A549 (cell line): Measurements from ENCODE around the gene RERE. TPM values are rescaled to one million over a fixed set of nuclear protein-coding genes. Genes with fewer than 3 reads are reported as not detected.
A peak's percentile ranks its signal among the peaks of the same experiment; 100 is the strongest.

Source experiments
- ATAC-seq, 2 experiments: fragments of 200-7000 bp in 1 of 2; fragments of >200 bp in 1 of 2; cut with Nextera tagmentation in 1 of 2; cut with Tn5 transposase in 1 of 2; 3 replicates each; pipeline versions ENCODE4 v1.8.0 to v1.9.1; 2018 to 2020; ENCODE audit warnings: mild to moderate bottlenecking in 1 of 2, moderate library complexity in 1 of 2
- CTCF ChIA-PET: fragments of 300-600 bp; sonication (Branson Sonifier 250); formaldehyde crosslinking; extraction: SDS; loops from one replicate; lab custom pipeline; 2021; ENCODE audit warnings: antibody characterized with exemption, inconsistent platforms; lab: Yijun Ruan, JAX
- POLR2A ChIA-PET: fragments of 350-600 bp; formaldehyde crosslinking; extraction: SDS; loops from one replicate; lab custom pipeline; 2021; ENCODE audit warnings: antibody characterized with exemption, inconsistent platforms; lab: Yijun Ruan, JAX
- DNase-seq, 2 experiments: peaks; one replicate each; pipeline versions ENCODE4 v3.0.0 to v3.0.0-alpha.2; 2011 to 2016; ENCODE audit warnings: low read depth in 1 of 2, low spot score in 1 of 2
- FAIRE-seq: peaks from 2 replicates; lab custom pipeline; 2011; peaks lifted over from hg19 to GRCh38; lab: Jason Lieb, UNC
- H3K27ac ChIP-seq, 2 experiments: fragments of >200 bp; sonication (Bioruptor Twin); formaldehyde crosslinking; 3 replicates each; pipeline ENCODE4 v1.5.1; 2016 to 2017
- H3K4me1 ChIP-seq: fragments of >200 bp; sonication (Bioruptor Twin); formaldehyde crosslinking; 3 replicates; pipeline ENCODE4 v1.6.1; 2016
- H3K4me2 ChIP-seq: fragments of >200 bp; sonication (Bioruptor Twin); formaldehyde crosslinking; 3 replicates; pipeline ENCODE4 v1.6.1; 2016
- H3K4me3 ChIP-seq: fragments of >200 bp; sonication (Bioruptor Twin); formaldehyde crosslinking; 3 replicates; pipeline ENCODE4 v1.5.1; 2016
- H3K9me3 ChIP-seq: fragments of >200 bp; sonication (Bioruptor Twin); formaldehyde crosslinking; 3 replicates; pipeline ENCODE4 v1.6.1; 2016
- CEBPB ChIP-seq, 2 experiments: fragments of >200 bp in 1 of 2; sonication (Bioruptor Twin) in 1 of 2; formaldehyde crosslinking in 1 of 2; IDR thresholded peaks; 2 replicates each; pipeline ENCODE4 v1.6.1; 2012 to 2016
- CHD4 ChIP-seq: fragments of 200-600 bp; sonication (generic); IDR thresholded peaks from 2 replicates; pipeline ENCODE4 v1.6.1; 2016; ENCODE audit warnings: antibody characterized with exemption, mild to moderate bottlenecking, borderline replicate concordance
- EHMT2 ChIP-seq: fragments of 200-600 bp; sonication (generic); IDR thresholded peaks from 2 replicates; pipeline ENCODE4 v1.6.1; 2016; ENCODE audit warnings: antibody characterized with exemption, low read depth, mild to moderate bottlenecking, moderate library complexity
- FOSL2 ChIP-seq, 2 experiments: fragments of 450-650 bp in 1 of 2; fragments of >200 bp in 1 of 2; sonication (Bioruptor Twin) in 1 of 2; formaldehyde crosslinking; IDR thresholded peaks; 2 replicates each; pipeline versions ENCODE4 v1.5.0 to v1.6.1; 2016 to 2020; ENCODE audit warnings: mild to moderate bottlenecking in 1 of 2, moderate library complexity in 1 of 2
- HOXB13 ChIP-seq: fragments of 250-450 bp; sonication (Bioruptor Pico); IDR thresholded peaks from 2 replicates; pipeline ENCODE4 v1.5.0; 2020; ENCODE audit warnings: low read depth, mild to moderate bottlenecking, moderate library complexity
- JUNB ChIP-seq: fragments of >200 bp; sonication (Bioruptor Twin); formaldehyde crosslinking; IDR thresholded peaks from 2 replicates; pipeline ENCODE4 v1.6.1; 2016
- KDM5A ChIP-seq: fragments of 200-600 bp; sonication (generic); IDR thresholded peaks from 2 replicates; pipeline ENCODE4 v1.6.1; 2016; ENCODE audit warnings: antibody characterized with exemption, mild to moderate bottlenecking
- POLR2AphosphoS2 ChIP-seq: conservative IDR thresholded peaks from 2 replicates; pipeline ENCODE4 v1.6.1; 2012; ENCODE audit warnings: low read length, improper control_type of control experiment, inconsistent platforms
- RAD21 ChIP-seq, 2 experiments: fragments of >200 bp in 1 of 2; sonication (Bioruptor Twin) in 1 of 2; formaldehyde crosslinking in 1 of 2; IDR thresholded peaks in 1 of 2; conservative IDR thresholded peaks in 1 of 2; 2 replicates in 1 of 2; 3 replicates in 1 of 2; pipeline ENCODE4 v1.6.1; 2012 to 2018; ENCODE audit warnings: inconsistent platforms in 1 of 2
- RCOR1 ChIP-seq: fragments of 150-350 bp; IDR thresholded peaks from 2 replicates; pipeline ENCODE4 v1.6.1; 2014; ENCODE audit warnings: antibody characterized with exemption, low read length, low read depth
- RNF2 ChIP-seq: fragments of 200-600 bp; sonication (generic); IDR thresholded peaks from 2 replicates; pipeline ENCODE4 v1.6.1; 2016; ENCODE audit warnings: low read depth, mild to moderate bottlenecking, antibody characterized with exemption, moderate library complexity, borderline replicate concordance
- SMC3 ChIP-seq: fragments of >200 bp; sonication (Bioruptor Twin); formaldehyde crosslinking; IDR thresholded peaks from 3 replicates; pipeline ENCODE4 v1.6.1; 2018; ENCODE audit warnings: inconsistent platforms
- SREBF2 ChIP-seq: fragments of 450-650 bp; IDR thresholded peaks from 2 replicates; pipeline ENCODE4 v1.6.1; 2014; ENCODE audit warnings: mild to moderate bottlenecking, moderate library complexity
- WGBS: methylation state at CpG from one replicate; pipeline ENCODE4 v1.1.6; 2017; ENCODE audit errors: missing lambda C conversion rate; 5-methylcytosine and 5-hydroxymethylcytosine counted together
- polyA plus RNA-seq, 4 experiments: library from polyadenylated mRNA; depleted of rRNA in 3 of 4; stranded (reverse); fragments of >200 nt; fragmentation: RNase III in 1 of 4; extraction: RNeasy Plus Mini Kit Qiagen cat#74134 plus additional on column Dnase treatment in 1 of 4; gene quantifications; 2 replicates in 3 of 4; 3 replicates in 1 of 4; pipeline ENCODE4 v1.2.3, GENCODE V29; 2011 to 2017
- TF ChIP-seq, protein P1 (sequence below): IDR thresholded peaks from 2 replicates; pipeline ENCODE4 v1.6.1; 2012
- TF ChIP-seq, protein P2 (sequence below): fragments of >200 bp; sonication (Bioruptor Twin); formaldehyde crosslinking; IDR thresholded peaks from 3 replicates; pipeline ENCODE4 v1.5.1; 2016

Gene RERE
- polyA plus RNA-seq, 2 of the 4 experiments (the other 2 are of a cell fraction), result 12.6 to 28.6 TPM

DNA sequence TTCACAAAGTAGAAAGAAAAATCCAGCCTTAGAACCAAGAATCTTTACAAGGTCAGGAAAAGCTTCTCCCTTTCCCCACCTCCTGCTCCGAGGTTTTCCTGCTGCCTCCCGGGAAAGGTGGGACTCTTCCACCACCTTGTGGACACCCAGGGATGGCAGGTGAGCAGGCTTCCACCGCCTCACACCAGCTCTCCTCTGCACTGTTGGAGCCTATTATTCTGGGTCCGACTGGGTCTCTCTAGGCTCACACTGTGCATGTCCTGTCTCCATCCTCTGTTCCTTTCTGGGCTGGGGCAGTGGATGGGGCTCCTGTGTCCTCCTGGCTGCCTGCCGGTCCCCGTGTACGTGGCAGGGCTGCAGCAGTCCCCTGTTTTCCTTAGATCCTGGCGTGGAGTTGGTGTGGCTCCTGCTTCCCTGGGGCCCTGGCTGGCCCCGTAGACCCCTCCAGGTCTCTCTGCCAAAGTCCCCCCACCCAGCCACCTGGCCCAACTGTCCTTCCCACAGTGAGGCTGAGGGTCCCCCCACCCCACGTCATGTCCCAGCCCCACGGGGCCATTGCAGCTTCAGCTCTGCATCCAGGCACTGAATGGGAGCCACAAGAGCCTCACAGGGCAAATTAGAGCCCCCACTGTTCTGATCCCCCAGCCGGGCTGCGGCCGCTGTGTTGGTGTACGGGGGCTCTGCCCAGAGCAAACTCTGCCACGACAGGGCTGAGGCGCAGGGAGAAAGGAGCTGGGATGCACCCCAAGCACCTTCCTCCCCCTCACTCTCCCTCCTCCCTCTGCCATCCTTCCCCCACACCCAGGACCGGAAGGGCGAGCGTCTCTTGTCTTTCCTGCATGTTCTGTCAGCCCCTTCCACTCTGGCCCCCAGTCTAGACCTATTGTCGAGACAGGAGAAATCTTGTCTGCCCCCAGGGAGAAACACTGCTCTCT lies 502.8 kb downstream of the RERE start:
- peak; percentile 78 to 80 for DNase-seq
- ChIA-PET CTCF (interaction anchor here (0.5 to 8.3 kb wide), 64 partner anchors 9 to 347 kb away, joined by 3 to 172 read pairs (median 5); no protein-coding TSS in a partner anchor), POLR2A (interaction anchor here (0.7 to 1.5 kb wide), 5 partner anchors 76 to 340 kb away, joined by 3 to 13 read pairs (median 7); partner anchors contain the start of gene ERRFI1)
- ATAC-seq, result peak; percentile 87 to 89
- H3K4me3 ChIP-seq, result no peak overlapping the region
- peaks cover 4% of the 10 kb centered on the region; the same call in 1 of the 3 replicates for H3K9me3 ChIP-seq
- peaks cover 38% of the 10 kb centered on the region for H3K4me1 ChIP-seq
- peak overlapping the region; percentile 90 to 92 for H3K27ac ChIP-seq
- peak overlapping the region; percentile 47 for H3K4me2 ChIP-seq
- FAIRE-seq, result peak; percentile 18
- TF ChIP-seq SREBF2 (no peak), FOSL2 (IDR thresholded peaks at IDR 0.05) (no peak), FOSL2 (CRISPR knock-in tag; IDR thresholded peaks at IDR 0.05) (no peak), SMC3 (peak; percentile 98), CEBPB (IDR thresholded peaks at IDR 0.05) (no peak), RAD21 (conservative IDR thresholded peaks at IDR 0.05 in 1 of 2, IDR thresholded peaks at IDR 0.05 in 1 of 2) (peak; percentile 99)
- TF ChIP-seq, protein P1, sequence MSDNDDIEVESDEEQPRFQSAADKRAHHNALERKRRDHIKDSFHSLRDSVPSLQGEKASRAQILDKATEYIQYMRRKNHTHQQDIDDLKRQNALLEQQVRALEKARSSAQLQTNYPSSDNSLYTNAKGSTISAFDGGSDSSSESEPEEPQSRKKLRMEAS, result peak; percentile 34; the same call in 1 of the 2 replicates
- TF ChIP-seq, protein P2, sequence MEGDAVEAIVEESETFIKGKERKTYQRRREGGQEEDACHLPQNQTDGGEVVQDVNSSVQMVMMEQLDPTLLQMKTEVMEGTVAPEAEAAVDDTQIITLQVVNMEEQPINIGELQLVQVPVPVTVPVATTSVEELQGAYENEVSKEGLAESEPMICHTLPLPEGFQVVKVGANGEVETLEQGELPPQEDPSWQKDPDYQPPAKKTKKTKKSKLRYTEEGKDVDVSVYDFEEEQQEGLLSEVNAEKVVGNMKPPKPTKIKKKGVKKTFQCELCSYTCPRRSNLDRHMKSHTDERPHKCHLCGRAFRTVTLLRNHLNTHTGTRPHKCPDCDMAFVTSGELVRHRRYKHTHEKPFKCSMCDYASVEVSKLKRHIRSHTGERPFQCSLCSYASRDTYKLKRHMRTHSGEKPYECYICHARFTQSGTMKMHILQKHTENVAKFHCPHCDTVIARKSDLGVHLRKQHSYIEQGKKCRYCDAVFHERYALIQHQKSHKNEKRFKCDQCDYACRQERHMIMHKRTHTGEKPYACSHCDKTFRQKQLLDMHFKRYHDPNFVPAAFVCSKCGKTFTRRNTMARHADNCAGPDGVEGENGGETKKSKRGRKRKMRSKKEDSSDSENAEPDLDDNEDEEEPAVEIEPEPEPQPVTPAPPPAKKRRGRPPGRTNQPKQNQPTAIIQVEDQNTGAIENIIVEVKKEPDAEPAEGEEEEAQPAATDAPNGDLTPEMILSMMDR, result peak; percentile 76
- WGBS, result 39% methylated on average over 18 of the region's 21 CpGs

DNA sequence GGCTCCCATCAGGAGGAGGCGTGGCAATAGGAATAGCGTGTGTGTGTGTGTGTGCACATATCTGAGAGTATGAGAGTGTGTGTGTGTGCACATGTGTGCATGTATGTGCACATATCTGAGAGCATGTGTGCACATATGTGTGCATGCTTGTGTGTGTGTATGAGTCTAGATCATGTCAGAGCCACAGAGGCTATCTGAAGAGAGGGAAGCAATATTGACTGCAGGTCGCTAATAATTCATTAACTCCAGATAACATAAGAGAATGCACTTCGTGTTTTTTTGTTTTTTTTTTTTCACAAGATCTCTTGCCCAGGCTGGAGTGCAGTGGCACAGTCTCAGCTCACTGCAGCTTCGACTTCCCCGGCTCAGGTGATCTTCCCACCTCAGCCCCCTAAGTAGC lies 504.2 kb downstream of the RERE start:
- peak overlapping the region; percentile 90 to 92; a peak in 5 of 6 replicates for H3K27ac ChIP-seq
- ChIA-PET POLR2A (no interaction called here), CTCF (interaction anchor here (1.1 to 8.3 kb wide), 15 partner anchors 11 to 334 kb away, joined by 3 to 172 read pairs (median 10); no protein-coding TSS in a partner anchor)
- WGBS, result 72% methylated on average over 6 of the region's 6 CpGs
- no peak overlapping the region for H3K4me3 ChIP-seq
- no peak for ATAC-seq
- no peak overlapping the region for H3K4me2 ChIP-seq
- FAIRE-seq, result no peak
- no peak for DNase-seq
- no peak for TF ChIP-seq CHD4
- TF ChIP-seq POLR2AphosphoS2, result no peak
- no peak for TF ChIP-seq HOXB13 (CRISPR knock-in tag)
- no peak for TF ChIP-seq RCOR1
- no peak for TF ChIP-seq RNF2
- TF ChIP-seq EHMT2, result no peak
- no peak for TF ChIP-seq KDM5A
- TF ChIP-seq JUNB, result no peak
- no peak for TF ChIP-seq RAD21 (conservative IDR thresholded peaks at IDR 0.05 in 1 of 2, IDR thresholded peaks at IDR 0.05 in 1 of 2)
- no peak for TF ChIP-seq SMC3
- peaks cover 4% of the 10 kb centered on the region; the same call in 1 of the 3 replicates for H3K9me3 ChIP-seq
- peaks cover 34% of the 10 kb centered on the region for H3K4me1 ChIP-seq

DNA sequence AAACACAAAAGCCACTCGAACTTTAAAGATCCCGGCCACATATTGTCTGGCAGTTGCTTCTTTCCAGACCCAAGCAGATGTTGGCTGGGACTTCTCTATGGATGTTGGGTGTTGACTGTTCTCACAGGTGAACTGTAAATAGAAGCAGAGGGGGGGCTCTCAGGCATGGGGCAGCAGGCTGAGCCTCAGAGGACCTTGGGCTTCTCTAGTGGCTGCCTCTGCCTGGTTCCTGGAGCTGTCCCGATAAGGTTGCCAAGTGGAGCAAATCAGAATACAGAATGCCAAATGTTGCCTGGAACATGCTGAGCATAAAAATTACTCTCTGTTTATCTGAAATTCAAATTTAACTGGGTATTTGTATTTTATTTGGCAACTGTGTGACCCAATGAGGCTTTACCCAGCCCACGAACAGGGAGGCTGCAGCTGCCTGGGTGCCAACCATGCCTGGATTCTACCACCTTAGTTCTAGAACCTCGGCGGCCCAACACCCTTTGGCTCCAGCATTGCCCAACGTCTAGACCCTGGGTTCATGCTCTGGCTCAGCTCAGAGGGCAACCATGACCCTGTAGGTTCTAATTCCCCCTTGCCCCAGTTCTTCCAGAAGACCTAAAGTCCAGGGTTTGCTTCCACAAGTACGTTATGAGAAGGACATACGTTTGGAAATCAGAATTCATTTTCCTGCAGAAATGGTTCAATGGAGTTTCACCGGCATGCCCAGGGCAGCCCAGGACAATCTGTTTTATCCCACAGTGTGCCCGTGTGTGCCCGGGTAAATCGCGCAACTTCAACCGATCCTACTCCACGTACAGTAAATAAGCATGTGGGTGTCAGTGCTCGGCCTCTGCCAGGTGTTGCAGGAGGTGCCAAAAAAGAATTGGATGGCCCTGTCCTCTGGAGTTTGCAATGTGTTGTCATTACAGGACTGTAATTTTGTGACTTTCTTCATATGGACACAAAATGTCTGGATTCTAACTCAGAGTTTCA lies 504.9 kb downstream of the RERE start:
- Histone ChIP-seq H3K9me3 (peaks cover 4% of the 10 kb centered on the region; the same call in 1 of the 3 replicates), H3K4me2 (no peak overlapping the region), H3K4me3 (no peak overlapping the region), H3K27ac (peak overlapping the region; percentile 90 to 92; a peak in 5 of 6 replicates), H3K4me1 (peaks cover 31% of the 10 kb centered on the region)
- WGBS, result 89% methylated on average over 16 of the region's 17 CpGs
- ChIA-PET POLR2A (no interaction called here), CTCF (interaction anchor here (1.1 to 8.3 kb wide), 12 partner anchors 10 to 338 kb away, joined by 3 to 172 read pairs (median 7); no protein-coding TSS in a partner anchor)
- FAIRE-seq, result no peak
- ATAC-seq, result no peak
- TF ChIP-seq CHD4, result no peak
- DNase-seq, result no peak
